ENCODE data around the gene ACP1. TPM values are rescaled to one million over a fixed set of nuclear protein-coding genes. Genes with fewer than 3 reads are reported as not detected.
A peak's percentile ranks its signal among the peaks of the same experiment; 100 is the strongest.

The ACP1 gene
- total and polyA plus RNA-seq, 4 experiments from 2014 or later: 90.1 to 215 (median 119) TPM

DNA sequence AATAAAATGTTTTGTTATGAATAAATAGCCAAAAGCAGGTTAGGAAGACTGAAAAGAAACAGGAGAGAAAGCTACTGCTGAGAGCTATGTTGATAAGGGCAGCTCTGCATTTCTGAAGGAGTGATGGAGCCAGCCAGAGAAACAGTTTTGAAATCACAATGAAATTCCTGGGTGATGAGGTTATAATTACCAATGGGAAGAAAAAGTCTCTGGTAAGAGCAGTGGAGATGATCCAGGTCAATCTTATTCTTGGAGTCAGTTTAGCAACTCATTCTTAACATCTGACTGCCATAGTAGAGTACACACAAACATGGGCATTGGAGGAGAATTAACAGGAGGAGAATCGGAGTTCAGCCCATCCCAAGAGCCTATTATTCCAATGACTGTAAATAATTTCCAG, 20.8 kb downstream of the ACP1 start:
- H3K27ac Mint-ChIP-seq: no peak overlapping the region
- Histone ChIP-seq H3K9me3 (ENCODE audit: control insufficient read depth in 1 of 2, low read length in 2 of 2) (no peaks in the 10 kb centered on the region), H3K4me3 (ENCODE audit: low read length in 2 of 2) (no peak overlapping the region), H3K36me3 (ENCODE audit: insufficient read depth, low read length) (peaks cover 10% of the 10 kb centered on the region), H3K27me3 (ENCODE audit: insufficient read depth, low read length) (peaks cover 13% of the 10 kb centered on the region), H3K4me1 (ENCODE audit: insufficient read depth, low read length) (peaks cover 18% of the 10 kb centered on the region), H3K27ac (ENCODE audit: low read depth, low read length) (no peak overlapping the region)
- ChIA-PET POLR2A (ENCODE audit: partially characterized antibody) (no interaction called here), CTCF (ENCODE audit: partially characterized antibody) (interaction anchor here (1.1 kb wide), 1 partner anchor 14 kb away, joined by 3 read pairs; no protein-coding TSS in a partner anchor)
- intact Hi-C loops (cut with micrococcal nuclease): no loop called here
- H3K4me3 Mint-ChIP-seq: peak overlapping the region in 4 of 8 donors; percentile 24 to 67 (median 50)
- peaks cover 12 to 22% of the 10 kb centered on the region in 2 donors for H3K27me3 Mint-ChIP-seq
- H3K36me3 Mint-ChIP-seq: peaks cover 21 to 32% of the 10 kb centered on the region in 2 donors
- peaks cover 4 to 18% (median 9%) of the 10 kb centered on the region in 4 donors for H3K4me1 Mint-ChIP-seq
- DNase-seq: no peak
- H3K9me3 Mint-ChIP-seq: no peaks in the 10 kb centered on the region

DNA sequence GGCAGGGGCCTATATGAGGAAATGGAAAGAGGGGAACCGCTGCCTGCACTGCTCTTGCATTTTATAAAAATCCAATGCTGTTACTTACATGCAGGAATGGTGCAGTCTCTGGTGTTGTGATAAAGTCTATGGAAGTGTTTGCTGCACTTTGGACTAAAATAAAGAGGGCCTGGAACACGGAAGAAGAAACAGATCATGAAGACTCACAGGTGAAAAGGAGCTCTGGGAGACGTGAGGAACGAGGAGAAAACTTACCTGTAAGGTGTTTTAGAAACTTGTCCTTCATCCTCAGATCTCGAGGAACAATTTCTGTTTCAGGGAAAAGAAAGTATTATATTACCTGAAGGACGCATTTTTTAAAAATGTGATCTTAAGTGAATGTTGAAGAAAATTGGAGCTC, 21.3 kb downstream of the ACP1 start:
- H3K27me3 Mint-ChIP-seq: peaks cover 13 to 24% of the 10 kb centered on the region in 2 donors
- POLR2A ChIA-PET (ENCODE audit: partially characterized antibody): interaction anchor here (0.8 kb wide), 1 partner anchor 17 kb away, joined by 3 read pairs; no protein-coding TSS in a partner anchor
- Histone ChIP-seq H3K4me3 (ENCODE audit: low read length in 2 of 2) (no peak overlapping the region), H3K36me3 (ENCODE audit: insufficient read depth, low read length) (peaks cover 6% of the 10 kb centered on the region), H3K27me3 (ENCODE audit: insufficient read depth, low read length) (peaks cover 13% of the 10 kb centered on the region), H3K9me3 (ENCODE audit: control insufficient read depth in 1 of 2, low read length in 2 of 2) (no peaks in the 10 kb centered on the region), H3K27ac (ENCODE audit: low read depth, low read length) (no peak overlapping the region), H3K4me1 (ENCODE audit: insufficient read depth, low read length) (peaks cover 18% of the 10 kb centered on the region)
- H3K4me3 Mint-ChIP-seq: peak overlapping the region in 5 of 8 donors; percentile 6 to 67 (median 47)
- intact Hi-C loops (cut with micrococcal nuclease): no loop called here
- H3K27ac Mint-ChIP-seq: no peak overlapping the region
- peaks cover 4 to 18% (median 9%) of the 10 kb centered on the region in 4 donors for H3K4me1 Mint-ChIP-seq
- DNase-seq: no peak
- H3K9me3 Mint-ChIP-seq: no peaks in the 10 kb centered on the region
- CTCF ChIA-PET (ENCODE audit: partially characterized antibody): interaction anchor here (1.1 kb wide), 1 partner anchor 13 kb away, joined by 3 read pairs; no protein-coding TSS in a partner anchor
- H3K36me3 Mint-ChIP-seq: peaks cover 16 to 27% of the 10 kb centered on the region in 2 donors

DNA sequence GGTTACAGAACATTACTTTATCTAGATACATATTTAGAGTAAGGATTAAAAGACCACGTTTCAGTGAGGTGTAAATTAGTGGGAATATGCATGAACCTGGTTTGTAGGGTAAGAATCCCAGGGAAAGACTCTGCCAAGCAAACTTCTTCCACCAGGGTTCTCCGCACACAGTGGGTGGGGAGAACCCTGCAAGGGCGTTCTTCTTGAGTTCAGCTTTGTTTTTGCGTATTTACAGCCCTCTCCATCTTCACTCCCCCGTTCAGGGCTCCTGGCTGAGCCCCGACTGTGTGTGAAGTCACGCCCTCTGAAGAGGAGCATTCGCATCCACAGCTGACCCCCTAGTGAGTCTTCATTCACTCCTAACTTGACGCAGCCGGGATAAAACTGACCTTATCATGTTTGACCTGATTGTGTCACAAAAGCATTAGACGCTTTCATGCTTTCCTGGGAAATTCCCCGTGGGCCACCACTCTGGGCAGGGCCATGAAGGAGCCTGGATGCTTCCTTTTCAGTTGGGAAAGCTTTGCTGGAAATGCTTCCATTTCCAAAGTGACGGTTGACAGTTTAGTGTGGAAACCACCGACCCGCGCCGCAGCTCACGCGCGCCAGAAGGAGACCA, 22.1 kb downstream of the ACP1 start:
- Mint-ChIP-seq H3K9me3 (no peaks in the 10 kb centered on the region), H3K36me3 (peaks cover 8 to 19% of the 10 kb centered on the region in 2 donors), H3K27me3 (peaks cover 15 to 25% of the 10 kb centered on the region in 2 donors), H3K27ac (no peak overlapping the region), H3K4me3 (peak overlapping the region in 6 of 8 donors; percentile 10 to 69 (median 45)), H3K4me1 (peaks cover 4 to 18% (median 9%) of the 10 kb centered on the region in 4 donors)
- H3K4me1 ChIP-seq (ENCODE audit: insufficient read depth, low read length): peaks cover 18% of the 10 kb centered on the region
- H3K27me3 ChIP-seq (ENCODE audit: insufficient read depth, low read length): peaks cover 13% of the 10 kb centered on the region
- H3K27ac ChIP-seq (ENCODE audit: low read depth, low read length): no peak overlapping the region
- H3K9me3 ChIP-seq (ENCODE audit: control insufficient read depth in 1 of 2, low read length in 2 of 2): no peaks in the 10 kb centered on the region
- peaks cover 3% of the 10 kb centered on the region for H3K36me3 ChIP-seq (ENCODE audit: insufficient read depth, low read length)
- no peak for DNase-seq
- no peak overlapping the region for H3K4me3 ChIP-seq (ENCODE audit: low read length in 2 of 2)
- CTCF ChIA-PET (ENCODE audit: partially characterized antibody): no interaction called here
- POLR2A ChIA-PET (ENCODE audit: partially characterized antibody): interaction anchor here (0.8 kb wide), 1 partner anchor 18 kb away, joined by 3 read pairs; no protein-coding TSS in a partner anchor
- intact Hi-C loops (cut with micrococcal nuclease): no loop called here

DNA sequence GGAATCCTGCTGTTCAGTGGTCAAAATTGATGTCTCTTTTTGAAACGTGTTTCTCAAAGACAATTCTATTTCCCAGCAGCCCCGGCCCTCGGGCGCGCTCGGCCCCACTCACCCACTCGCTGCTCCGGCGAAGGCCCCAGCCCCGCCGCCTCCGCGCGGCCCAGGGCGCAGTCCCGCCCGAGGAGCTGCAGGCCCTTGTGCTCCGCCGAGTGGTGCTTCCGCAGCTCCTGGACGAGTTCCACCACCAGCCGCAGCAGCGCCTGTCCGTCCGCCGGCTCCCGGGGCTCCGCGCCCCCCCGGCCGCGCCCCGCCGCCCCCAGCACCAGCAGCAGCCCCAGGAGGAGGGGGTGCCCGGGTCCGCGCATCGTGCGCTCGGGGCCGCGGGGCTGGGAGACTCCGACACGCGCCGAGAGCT, 22.7 kb downstream of the ACP1 start:
- Mint-ChIP-seq H3K27me3 (peaks cover 20 to 26% of the 10 kb centered on the region in 2 donors), H3K36me3 (peaks cover 2 to 15% of the 10 kb centered on the region in 2 donors), H3K4me1 (peaks cover 4 to 18% (median 9%) of the 10 kb centered on the region in 4 donors), H3K4me3 (no peak overlapping the region), H3K9me3 (no peaks in the 10 kb centered on the region), H3K27ac (no peak overlapping the region)
- no peak for DNase-seq
- Histone ChIP-seq H3K36me3 (ENCODE audit: insufficient read depth, low read length) (no peaks in the 10 kb centered on the region), H3K9me3 (ENCODE audit: control insufficient read depth in 1 of 2, low read length in 2 of 2) (no peaks in the 10 kb centered on the region), H3K27me3 (ENCODE audit: insufficient read depth, low read length) (peaks cover 13% of the 10 kb centered on the region), H3K4me3 (ENCODE audit: low read length in 2 of 2) (no peak overlapping the region), H3K27ac (ENCODE audit: low read depth, low read length) (no peak overlapping the region), H3K4me1 (ENCODE audit: insufficient read depth, low read length) (peaks cover 18% of the 10 kb centered on the region)
- intact Hi-C loops (cut with micrococcal nuclease): no loop called here
- ChIA-PET CTCF (ENCODE audit: partially characterized antibody) (interaction anchor here (0.6 kb wide), 1 partner anchor 244 kb away, joined by 3 read pairs; no protein-coding TSS in a partner anchor), POLR2A (ENCODE audit: partially characterized antibody) (interaction anchor here (1.1 kb wide), 1 partner anchor 111 kb away, joined by 4 read pairs; no protein-coding TSS in a partner anchor)

DNA sequence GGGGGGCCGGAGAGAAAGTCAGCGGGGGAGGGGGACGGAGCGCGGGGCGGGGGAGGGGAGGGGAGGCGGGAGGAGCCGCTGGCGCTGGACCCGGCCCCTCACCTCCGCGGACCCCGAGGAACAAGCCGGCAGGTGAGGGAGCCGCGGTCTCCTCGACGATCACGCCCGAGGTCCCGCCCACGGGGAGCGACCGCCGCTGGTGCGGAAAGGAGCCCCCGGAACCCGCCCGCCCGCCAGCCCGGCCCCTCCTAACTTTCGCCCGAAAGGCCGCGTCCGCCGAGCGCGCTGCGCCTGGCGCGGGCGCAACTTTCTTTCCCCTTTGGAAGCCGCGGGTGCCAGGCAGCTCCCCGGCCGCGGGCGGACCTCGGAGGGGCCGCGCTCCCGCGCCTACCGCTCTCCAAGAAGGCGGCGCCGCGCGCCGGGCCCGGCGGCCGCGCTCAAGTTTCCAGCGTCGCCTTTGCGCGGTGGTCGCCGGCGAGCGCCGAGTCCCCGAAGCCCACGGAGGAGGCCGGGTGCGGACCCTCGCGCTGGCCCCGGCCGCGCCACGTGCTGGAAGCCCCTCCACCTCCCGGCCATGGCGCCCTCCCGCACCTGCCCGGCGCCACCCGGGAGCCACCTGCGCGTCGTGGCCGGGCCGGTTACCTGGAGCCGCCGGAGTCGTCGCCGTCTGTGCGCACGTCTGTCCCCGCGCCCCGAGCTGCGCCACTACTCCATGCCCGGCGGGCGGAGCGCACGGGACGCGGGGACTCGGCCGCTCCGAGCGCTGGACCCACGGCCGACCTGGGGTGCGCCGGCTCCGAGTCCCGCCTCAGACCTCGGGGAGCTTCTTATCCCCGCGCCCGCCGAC, 23.4 kb downstream of the ACP1 start, which contains the start of gene ALKAL2:
Gene ALKAL2, minus strand, starts transcription at position 181 of the 847 bp plus-strand sequence. CDS start 256 bp downstream, outside the sequence.
- H3K27ac Mint-ChIP-seq: no peak within 1 kb of the TSS
- no peaks in the 10 kb centered on the region for H3K9me3 ChIP-seq (ENCODE audit: control insufficient read depth in 1 of 2, low read length in 2 of 2)
- no peak within 1 kb of the TSS for H3K27ac ChIP-seq (ENCODE audit: low read depth, low read length)
- DNase-seq: no peak
- H3K4me3 ChIP-seq (ENCODE audit: low read length in 2 of 2): peak within 1 kb of the TSS in 1 of 2 donors; percentile 33
- H3K27me3 Mint-ChIP-seq: peaks cover 22 to 26% of the 10 kb centered on the region in 2 donors
- no peaks in the 10 kb centered on the region for H3K9me3 Mint-ChIP-seq
- POLR2A ChIA-PET (ENCODE audit: partially characterized antibody): interaction anchor here (1.1 kb wide), 1 partner anchor 112 kb away, joined by 4 read pairs; no protein-coding TSS in a partner anchor
- intact Hi-C loops (cut with micrococcal nuclease): loop anchor here (2.0 kb wide), 1 partner anchor 111 kb away; no protein-coding TSS in a partner anchor
- peak within 1 kb of the TSS in 6 of 8 donors; percentile 10 to 69 (median 45) for H3K4me3 Mint-ChIP-seq
- H3K4me1 Mint-ChIP-seq: peaks cover 4 to 18% (median 9%) of the 10 kb centered on the region in 4 donors
- CTCF ChIA-PET (ENCODE audit: partially characterized antibody): interaction anchor here (0.6 to 2.8 kb wide), 2 partner anchors 41 to 245 kb away, joined by 3 to 9 read pairs; no protein-coding TSS in a partner anchor
- peaks cover 0 to 10% of the 10 kb centered on the region in 2 donors for H3K36me3 Mint-ChIP-seq
- H3K4me1 ChIP-seq (ENCODE audit: insufficient read depth, low read length): peaks cover 18% of the 10 kb centered on the region
- H3K36me3 ChIP-seq (ENCODE audit: insufficient read depth, low read length): no peaks in the 10 kb centered on the region
- H3K27me3 ChIP-seq (ENCODE audit: insufficient read depth, low read length): peaks cover 13% of the 10 kb centered on the region

DNA sequence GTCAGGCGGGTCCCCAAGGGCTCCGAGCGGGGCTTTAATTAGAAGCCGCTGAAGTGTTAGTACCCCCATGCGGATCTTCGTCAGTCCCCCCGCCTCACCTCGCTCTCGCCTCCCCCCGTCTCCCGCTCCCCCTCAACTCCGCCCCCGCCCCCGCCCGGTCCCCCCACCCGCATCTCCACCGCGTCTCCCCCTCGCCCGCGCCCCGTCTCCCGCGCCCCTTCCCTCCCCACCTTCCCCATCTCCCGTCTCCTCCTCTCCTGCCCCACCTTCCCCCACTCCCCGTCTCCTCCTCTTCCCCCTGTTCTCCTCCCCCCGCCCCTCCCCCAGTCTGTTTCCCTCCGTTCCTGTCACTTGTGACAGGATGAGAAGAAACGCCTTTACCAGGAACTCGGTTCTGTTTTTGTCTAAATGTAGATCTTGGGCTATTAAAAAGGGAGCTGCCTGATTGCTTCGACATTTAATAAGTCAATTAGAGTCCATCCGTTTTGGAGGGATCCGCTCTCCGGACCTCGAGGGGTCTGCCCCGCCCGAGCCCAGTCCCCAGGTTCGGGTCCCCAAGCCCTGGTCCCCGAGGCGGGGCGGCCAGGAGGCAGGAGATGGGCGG, 24.1 kb downstream of the ACP1 start:
- peaks cover 13% of the 10 kb centered on the region for H3K27me3 ChIP-seq (ENCODE audit: insufficient read depth, low read length)
- Mint-ChIP-seq H3K9me3 (no peaks in the 10 kb centered on the region), H3K27ac (no peak overlapping the region), H3K4me1 (peaks cover 4 to 18% (median 9%) of the 10 kb centered on the region in 4 donors), H3K4me3 (peak overlapping the region in 3 of 8 donors; percentile 23 to 39 (median 33)), H3K36me3 (peaks cover 0 to 4% of the 10 kb centered on the region in 2 donors), H3K27me3 (peaks cover 22 to 28% of the 10 kb centered on the region in 2 donors)
- peak overlapping the region in 1 of 2 donors; percentile 33 for H3K4me3 ChIP-seq (ENCODE audit: low read length in 2 of 2)
- POLR2A ChIA-PET (ENCODE audit: partially characterized antibody): interaction anchor here (1.7 kb wide), 1 partner anchor 13 kb away, joined by 4 read pairs; no protein-coding TSS in a partner anchor
- H3K9me3 ChIP-seq (ENCODE audit: control insufficient read depth in 1 of 2, low read length in 2 of 2): no peaks in the 10 kb centered on the region
- no peak for DNase-seq
- peaks cover 18% of the 10 kb centered on the region for H3K4me1 ChIP-seq (ENCODE audit: insufficient read depth, low read length)
- CTCF ChIA-PET (ENCODE audit: partially characterized antibody): interaction anchor here (1.2 to 2.8 kb wide), 2 partner anchors 42 to 119 kb away, joined by 5 to 9 read pairs; no protein-coding TSS in a partner anchor
- intact Hi-C loops (cut with micrococcal nuclease): loop anchor here (2.0 kb wide), 1 partner anchor 112 kb away; no protein-coding TSS in a partner anchor
- no peak overlapping the region for H3K27ac ChIP-seq (ENCODE audit: low read depth, low read length)
- no peaks in the 10 kb centered on the region for H3K36me3 ChIP-seq (ENCODE audit: insufficient read depth, low read length)
